ENCODE results near the gene LRRN4. TPM values are rescaled to one million over a fixed set of nuclear protein-coding genes. Genes with fewer than 3 reads are reported as not detected.

The LRRN4 gene
- total and polyA plus RNA-seq, 2 of the 8 experiments (the other 6 are each of a cell fraction or from before 2014, with no cell fraction given) = 0.21 to 0.89 TPM

DNA sequence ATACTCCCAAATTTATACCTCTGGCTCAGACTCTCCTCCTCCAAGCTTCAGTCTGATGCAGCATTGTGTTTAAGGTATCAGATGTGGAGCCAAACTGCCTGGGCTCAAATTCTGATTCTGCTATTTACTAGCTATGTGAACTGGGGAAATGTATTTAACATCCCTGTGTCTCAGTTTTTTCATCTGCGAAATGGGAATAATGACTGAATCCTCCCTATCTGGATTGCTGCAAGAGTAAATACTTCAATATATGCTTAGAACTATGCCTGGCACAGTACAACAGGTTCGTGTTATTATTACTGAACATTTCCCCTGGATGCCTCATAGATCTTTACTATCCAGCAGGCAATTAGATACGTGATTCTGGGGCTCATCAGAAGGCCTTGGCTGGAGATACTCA, 5.5 kb downstream of the LRRN4 start (continued):
- TF ChIP-seq KDM1A (IDR thresholded peaks at IDR 0.05; ENCODE audit: borderline replicate concordance, low read length) = no peak

Measured in H1 (cell line).